DMS53 treated with DMSO at 0.1 percent for 48 hours (cell line): ENCODE data around the gene MAP4K3.

ENCODE experiments used
- DNase-seq: peaks from one replicate; lab custom pipeline; 2025; ENCODE audit not compliant: unreplicated experiment; lab: John Stamatoyannopoulos, UW

MAP4K3 gene

DNA sequence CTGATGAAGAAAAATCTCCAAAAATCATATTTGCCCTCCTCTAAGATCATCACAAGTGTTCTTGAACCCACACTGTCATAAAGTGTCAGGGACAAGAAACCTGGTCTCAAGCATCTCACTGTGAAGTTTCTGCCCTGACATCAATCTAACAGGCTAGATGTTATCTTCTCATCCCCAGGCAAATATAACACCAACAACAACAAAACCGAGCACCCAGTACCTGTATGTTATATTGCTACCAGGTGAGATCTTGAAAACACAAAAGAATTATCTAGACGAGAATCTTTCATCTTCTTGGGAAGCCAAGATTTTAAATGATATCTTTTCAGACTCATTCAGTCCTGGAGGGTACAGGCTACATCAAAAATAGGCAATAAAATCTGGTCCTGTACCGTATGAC lies 8.8 kb upstream of the MAP4K3 start:
- DNase-seq, result no peak

DNA sequence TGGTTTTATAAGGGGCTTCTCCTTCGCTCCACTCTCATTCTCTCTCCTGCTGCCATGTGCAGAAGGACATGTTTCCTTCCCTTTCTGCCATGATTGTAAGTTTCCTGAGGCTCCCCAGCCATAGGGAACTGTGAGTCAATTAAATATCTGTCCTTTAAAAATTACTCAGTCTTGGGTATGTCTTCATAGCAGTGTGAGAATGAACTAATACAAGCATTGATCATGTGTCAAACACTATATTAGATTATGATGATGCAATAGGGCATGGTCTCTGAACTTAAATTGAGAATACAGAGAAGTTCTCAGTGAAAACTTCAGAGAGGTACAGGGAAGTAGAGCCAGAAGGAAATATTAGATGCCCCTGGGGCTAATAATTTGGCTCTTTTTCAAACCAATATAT lies 5.9 kb upstream of the MAP4K3 start:
- no peak for DNase-seq

DNA sequence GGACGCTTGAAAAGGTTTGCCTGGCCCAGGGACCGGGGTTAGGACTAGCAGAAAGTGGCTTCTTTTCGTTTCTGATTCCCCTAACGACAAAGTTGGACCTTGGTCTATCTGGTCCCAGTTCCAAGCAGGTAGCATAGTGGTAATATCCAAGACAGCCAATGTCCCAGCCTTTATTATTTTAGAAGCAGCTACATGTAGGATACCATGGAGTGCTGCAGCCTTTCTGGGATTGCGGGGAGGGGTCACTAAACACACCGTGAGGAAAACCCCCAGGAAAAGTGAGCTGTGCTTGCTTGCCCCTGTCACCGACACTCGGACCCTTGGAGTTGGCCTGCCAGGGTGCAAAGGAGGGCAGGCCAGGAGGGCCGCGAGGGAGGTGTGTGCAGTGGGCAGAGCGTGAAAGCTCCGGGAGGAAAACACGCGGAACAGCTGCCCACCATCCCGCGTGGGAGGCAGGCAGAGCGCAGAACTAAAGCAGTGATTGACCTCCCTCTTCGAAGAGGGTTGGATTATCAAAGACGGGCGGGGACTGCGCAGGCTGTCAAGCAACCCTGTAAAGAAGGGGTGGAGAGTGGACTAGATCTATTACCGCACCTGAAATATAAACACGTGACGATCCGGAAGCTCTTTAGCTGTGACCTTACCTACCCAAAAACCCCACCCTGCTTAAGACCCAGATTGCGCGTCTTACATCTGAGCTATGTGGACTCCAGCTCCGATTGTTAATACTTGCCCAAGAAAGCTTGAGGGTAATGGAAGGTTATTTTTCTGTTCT lies 624 bp upstream of the MAP4K3 start:
- peak; percentile 36 for DNase-seq

DNA sequence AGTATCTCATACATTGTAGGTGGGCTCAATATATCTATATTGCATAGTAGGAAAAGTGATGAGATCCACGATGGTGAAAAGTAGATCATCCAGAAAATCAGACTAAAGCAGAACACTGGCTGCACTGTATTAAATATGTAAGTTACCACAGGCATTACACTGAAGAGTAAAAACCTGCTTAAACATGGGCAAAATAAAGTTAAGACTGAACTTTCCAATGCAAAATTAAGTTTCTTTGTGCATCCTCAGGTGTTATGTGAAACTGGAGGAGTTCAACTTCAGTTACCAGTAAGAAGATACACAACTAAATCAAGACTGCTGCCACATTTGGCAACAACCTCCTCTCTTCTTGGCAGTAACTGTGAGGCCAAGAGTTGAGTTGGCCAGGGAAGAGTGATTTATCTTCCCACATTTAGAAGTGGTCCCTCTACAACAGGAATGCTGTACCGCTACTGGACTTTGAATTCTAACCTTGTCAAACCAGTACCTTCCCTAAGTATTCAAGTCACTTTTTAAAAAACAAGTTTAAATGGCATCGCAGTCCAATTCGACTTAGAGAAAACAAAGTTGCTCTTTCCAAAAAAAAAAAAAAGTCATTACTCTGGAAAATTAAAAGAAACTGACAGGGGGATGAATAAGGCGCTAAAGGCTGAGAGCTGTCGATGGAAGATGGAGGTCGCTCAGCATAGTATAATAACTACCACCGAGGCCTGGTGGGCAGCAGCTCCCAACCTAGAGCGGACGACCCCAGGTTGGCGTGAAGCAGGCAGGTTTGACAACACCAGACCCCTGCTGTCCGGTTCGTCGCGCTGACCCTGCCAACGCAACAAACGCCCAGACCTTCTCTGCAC lies 1.1 kb downstream of the MAP4K3 start:
- no peak for DNase-seq

DNA sequence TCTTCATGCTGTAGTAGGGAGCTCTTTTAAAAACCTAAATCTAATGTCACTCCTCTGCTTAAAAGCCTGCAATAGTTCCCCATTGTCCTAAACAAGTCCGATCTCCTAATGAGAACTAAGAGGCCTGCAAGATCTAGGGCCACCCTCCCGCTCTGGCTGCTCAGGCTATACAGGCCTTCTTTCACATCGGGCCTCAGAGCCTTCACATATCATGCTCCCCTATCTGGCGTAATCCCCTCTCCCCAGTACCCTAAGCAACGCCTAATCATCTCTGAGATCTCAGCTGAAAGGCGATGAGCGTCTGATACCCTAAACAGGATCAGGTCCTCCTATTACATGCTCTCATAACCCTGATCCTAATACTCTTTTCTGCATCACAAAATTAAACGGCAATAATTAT lies 1.9 kb downstream of the MAP4K3 start:
- no peak for DNase-seq

DNA sequence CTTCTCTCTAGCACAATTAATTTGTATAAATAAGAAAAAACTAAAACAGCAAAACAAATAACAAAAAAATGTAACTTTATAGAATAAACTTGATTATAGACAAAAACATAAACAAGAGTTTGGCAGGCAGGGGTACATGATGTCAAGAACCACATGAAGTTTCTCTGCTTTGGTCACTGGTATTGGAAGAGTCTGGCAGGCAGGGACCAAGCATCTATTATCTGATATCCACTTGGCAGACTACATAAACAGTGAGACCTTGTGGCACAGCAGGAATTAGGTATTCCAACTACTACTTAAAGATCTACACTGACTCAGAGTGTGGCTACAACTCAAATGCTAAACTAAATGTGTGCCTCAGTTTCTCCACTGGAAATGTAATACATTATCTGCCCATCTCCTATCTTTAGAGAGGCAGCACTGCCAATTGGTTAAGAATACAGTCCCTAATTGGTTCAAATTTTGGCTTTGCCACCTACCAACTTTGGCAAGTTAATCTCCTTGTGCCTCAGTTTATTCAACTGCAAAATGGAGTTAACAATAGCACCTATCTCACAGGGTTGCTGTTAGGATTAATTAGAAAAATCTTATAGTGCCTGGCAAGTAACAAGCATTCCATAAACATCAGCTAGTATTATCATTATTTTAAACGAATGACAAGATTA lies 2.7 kb downstream of the MAP4K3 start:
- no peak for DNase-seq

DNA sequence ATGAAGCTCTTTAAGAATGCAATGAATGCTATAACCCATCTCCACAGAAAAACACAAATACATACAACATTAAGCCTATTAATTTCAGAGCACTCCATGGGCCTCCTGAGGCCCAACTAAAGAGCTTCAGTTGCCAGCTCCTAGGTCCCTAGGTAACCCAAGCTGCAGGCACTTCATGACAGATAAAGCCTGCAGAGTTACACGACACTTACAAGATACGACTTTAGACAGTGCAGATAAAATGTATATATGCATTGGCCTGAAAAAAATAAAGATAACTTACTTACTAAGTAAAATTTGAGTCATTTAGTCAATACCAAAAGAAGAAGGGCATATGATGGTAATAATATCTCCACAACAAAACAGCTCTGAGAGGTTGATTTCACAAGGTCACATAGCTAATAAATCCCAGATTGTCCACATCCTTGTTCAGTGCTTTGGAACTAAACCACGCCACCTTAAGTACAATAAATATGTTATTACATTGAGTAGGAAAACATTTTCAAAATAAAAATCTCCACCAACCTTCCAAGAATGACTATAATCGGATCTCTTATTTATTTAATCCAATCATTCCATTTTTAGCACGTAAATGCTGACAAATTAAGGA lies 3.4 kb downstream of the MAP4K3 start:
- DNase-seq, result no peak

DNA sequence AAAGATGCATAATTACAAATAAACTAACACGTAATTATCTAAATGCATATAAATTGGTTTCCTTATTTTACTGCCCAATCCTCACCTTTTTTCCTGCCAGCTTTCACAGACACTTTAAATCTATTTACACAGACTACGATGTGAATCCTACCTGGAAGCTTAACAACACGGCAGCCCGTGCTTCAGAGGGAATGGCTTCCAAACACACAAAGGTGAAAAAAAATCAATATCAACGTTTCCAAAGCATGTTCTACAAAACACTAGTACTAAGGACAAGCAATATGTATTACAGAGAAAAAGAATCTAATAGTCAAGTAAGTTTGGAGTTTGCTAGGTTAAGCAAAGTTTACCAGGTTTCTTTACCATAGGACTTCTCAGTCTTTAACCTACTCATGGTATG lies 4.4 kb downstream of the MAP4K3 start:
- no peak for DNase-seq

DNA sequence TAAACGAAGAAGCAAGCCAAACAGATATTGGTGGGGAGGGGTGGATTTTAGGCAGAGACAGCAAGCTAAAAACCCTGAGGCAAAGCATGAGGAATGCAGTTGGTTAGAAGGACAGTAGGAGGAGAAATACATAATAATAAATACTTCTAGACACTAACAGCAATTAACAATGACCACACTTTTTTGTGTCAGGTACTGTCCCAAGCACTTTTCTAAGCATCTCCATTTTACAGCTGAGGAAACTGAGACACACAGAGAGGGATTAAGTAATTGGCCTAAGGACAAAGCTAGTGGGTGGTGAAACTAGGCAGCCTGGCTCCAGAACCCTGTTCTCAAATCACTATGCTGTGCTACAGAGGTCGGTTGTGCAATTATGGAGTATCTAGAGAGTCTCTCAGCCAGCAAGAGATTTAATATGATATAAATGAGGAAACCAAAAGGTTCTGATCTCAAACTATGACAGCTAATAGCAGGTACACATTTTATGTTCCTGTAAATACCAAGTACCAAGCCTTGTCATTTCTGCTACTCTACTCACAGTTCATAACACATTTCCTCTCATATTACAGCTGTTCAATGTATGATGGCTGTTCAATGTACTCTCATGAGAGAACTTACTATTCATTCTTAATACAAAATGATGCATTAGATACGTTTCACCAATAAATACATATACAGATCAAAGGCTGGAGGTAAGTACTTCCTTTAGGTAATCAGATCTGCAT lies 5.3 kb downstream of the MAP4K3 start:
- DNase-seq, result peak; percentile 23

DNA sequence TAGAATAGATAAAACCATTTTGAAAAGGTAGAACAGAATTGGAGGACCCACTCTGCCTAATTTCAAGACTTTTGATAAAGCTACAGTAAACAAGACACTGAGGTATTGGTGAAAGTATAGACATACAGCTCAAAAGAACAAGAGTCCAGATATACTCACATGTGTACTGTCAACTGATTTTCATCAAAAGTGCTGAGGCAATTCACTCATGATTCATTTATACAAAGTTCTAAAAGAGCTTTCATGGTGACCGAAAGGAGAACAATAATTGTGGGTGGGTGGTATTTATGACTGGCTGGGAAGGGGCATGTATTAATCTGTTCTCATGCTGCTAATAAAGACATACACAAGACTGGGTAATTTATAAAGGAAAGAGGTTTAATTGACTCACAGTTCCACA lies 7.3 kb downstream of the MAP4K3 start:
- DNase-seq, result no peak

DNA sequence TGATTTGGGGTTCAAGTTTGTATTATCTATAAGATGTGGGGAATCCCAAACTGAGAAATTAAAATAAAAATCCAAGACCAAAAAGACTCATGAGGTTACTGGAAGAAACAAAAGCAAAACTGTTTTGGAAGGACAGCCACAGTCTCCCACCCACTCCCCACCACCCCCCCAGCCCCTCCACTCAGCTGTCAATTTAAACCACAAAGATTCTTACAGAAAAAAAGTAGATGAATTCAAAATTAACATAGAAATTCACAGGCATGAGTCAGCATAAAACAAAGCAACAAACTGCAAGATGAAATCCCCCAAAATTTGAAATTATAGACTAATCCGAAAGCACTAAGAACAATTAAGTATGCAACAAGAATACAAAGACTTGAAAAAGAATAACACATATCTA lies 12.1 kb downstream of the MAP4K3 start:
- no peak for DNase-seq

DNA sequence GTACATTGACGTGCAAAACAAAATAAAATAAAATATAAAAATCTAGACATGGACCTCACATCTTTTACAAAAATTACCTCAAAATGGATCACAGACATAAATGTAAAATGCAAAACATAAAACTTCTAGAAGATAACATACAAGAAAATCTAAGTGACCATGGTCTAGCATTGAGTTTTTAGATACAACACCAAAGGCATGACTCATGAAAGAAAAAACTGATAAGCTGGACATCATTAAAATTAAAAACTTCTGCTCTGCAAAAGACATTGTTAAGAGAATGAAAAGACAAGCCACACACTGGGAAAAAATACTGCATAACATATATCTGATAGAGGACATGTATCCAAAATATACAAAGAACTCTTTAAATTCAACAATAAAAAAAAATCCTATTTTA lies 14.4 kb downstream of the MAP4K3 start:
- no peak for DNase-seq

DNA sequence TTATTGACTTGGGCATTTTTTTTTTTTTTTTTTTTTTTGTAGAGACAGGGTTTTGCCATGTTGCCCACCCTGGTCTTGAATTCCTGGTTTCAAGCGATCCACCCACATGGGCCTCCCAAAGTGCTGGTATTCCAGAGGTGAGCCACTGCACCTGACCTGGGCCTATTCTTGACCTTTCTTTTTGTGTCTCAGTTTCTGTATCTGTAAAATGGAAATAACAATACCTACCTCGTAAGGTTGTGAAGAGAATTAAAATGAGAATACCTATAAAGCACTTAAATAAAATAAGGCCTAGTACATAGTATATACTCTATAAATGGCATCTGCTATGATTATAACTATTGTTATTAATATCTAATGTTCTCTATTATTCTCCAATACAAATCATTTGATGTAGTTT lies 15.7 kb downstream of the MAP4K3 start:
- no peak for DNase-seq

DNA sequence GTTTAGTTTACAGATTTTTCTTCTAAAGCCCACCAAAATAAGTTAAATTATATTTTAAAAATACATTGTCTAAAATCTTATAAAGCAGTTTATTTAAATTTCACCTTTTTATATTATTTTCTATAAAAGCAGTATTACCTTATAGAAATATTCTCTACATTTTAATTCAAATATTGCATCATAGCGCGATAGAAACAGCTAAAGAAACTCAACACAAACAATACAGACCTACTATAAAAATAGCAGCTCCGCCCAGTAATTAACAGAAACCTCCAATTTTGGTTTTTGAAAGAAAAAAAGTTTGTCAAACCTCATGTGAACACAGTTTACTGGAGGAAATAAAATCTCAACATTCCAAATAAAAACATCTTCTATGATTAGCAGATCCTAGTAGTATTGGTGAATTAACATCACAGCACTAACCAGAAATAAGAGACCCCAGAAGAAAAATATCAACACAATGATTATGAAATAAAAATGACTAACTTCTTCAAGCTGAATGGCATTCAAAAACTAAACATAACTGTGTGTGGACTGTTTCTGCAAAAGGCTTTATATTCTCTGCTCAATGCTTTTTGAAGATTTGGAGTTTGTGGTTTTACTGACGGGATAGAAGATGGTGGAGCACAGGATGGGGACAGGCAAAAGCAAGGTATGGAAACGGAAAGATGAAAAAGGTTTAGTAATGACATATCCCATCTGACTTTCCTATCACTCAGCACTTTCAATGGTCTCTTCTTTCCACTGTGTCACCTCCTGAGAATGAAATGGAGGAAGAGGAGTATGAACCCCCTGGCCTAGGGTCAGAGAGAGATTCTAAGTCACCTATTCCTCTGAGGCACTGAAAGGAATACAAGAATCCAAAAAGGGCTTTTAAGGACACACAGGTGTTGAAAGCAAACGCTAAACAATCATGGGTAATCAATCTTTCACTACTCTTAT lies 17.5 kb downstream of the MAP4K3 start:
- no peak for DNase-seq

DNA sequence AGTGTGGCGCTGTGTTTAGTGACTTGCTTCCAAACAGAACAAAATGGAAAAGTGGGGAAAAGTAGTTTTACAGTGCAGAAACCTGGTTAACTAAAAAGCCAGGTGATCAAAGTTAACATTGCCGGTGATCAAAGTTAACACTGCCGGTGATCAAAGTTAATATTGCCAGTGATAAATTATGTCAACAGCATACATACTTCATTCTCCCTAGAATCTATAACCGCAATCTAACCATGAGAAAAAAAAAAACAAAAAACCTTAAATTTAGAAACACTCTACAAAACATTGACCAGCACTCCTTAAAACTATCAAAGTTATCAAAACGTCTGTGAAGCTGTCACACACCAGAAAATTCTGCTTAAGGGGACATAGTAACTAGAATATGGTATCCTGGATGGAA lies 18.6 kb downstream of the MAP4K3 start:
- DNase-seq, result no peak

DNA sequence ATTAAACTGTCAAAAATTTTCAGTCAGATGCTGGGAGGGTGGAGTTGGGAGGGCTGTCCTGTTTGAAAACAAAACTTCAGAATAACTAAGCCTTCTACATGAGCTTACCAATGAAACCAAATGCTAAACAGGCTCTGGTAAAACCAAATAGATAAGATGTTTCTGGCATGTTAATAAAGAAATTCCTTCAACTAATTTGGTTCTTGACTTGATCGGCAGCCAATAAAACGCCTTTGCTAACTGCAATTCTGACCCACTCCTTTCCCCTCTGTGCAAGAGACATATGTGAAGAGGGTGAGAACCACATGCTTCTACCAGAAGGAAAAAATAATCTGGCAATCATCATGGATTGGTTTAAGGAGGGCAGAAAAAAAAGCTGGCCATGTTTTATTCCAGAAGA lies 20.9 kb downstream of the MAP4K3 start:
- DNase-seq, result no peak

DNA sequence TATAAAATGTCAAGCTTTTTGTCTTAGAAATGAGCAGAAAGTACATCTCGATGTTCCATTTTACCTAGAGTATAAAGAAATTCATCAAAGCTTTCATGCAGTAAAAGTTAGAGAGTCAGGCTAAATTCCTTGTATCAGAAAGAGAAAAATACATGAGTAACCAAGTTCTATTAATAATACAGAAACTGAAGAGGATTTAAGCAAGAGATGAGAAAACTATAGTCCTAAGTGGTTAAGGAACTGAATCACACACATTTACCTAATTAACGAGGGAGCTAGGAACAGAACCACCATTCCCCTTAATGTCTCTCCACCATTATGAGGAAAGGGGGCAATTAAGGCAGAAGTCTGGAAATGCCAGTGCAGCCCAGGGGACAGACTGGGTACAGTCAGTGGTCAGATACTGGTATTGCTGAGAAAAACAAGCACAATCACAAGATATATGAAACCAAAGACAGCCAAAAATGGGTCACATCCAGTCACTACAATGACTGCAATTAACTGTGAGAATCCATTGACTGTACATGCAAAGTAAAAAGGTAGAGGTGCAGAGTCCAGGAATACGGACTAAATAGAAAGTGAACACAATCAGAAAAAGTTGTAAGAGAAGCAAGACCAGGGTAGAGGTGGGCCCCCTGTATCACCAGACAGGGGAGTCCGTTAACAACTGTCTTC lies 23.9 kb downstream of the MAP4K3 start:
- DNase-seq, result no peak

DNA sequence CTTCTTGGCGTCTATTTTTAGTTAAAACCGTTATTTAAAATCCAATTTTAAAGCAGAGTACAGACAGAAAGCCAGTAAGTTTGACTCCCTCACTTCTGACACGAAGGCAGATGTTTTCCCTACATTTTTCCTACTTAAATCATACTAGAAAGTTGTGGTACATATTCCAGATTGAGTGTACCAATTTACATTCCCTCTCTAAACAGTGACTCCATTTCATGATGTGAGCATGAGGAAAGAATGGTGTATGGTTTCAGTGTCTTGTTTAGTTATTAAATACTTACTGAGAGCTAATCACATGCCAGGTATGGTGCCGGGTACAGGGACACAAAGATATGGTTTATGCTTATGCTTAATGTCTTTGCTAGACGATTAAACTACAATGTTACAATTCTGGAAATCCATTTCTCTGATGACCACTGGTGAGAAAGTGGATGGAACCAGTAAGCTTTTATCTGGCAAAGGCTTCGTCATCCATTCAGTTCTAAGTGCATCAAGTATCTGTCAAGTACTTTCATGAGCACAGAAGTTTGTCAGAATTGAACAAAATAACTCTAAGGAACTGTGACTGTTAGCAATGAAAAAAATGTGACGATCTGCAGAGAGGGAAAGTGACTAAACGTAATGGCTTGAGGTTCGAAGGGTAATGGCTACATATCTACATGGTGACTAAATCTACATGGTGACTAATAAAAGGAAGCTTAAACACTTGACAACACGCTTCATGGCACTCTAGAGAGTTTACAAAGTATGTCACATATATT lies 25.7 kb downstream of the MAP4K3 start:
- DNase-seq, result peak; percentile 75
